Stimulated activated CD8-positive, alpha-beta memory T cell treated with anti-CD3 and anti-CD28 coated beads, Interleukin-7, amount 100 ng/mL, for 4 hours (primary cell): ENCODE measurements around the gene GADL1.

Experiments used
- DNase-seq, 2 donors: peaks; one replicate each; pipeline ENCODE4 v3.0.0-alpha.2; 2020; ENCODE audit warnings: low read depth in 2 of 2

Gene GADL1

GRCh38 chr3:30811151-30811795, 83.2 kb downstream of the GADL1 start:
- DNase-seq: no peak

GRCh38 chr3:30810625-30811024, 83.8 kb downstream of the GADL1 start:
- DNase-seq: no peak

- no peak for DNase-seq
Measured at GRCh38 chr3:30805695-30806094, 88.8 kb downstream of the GADL1 start.

DNA sequence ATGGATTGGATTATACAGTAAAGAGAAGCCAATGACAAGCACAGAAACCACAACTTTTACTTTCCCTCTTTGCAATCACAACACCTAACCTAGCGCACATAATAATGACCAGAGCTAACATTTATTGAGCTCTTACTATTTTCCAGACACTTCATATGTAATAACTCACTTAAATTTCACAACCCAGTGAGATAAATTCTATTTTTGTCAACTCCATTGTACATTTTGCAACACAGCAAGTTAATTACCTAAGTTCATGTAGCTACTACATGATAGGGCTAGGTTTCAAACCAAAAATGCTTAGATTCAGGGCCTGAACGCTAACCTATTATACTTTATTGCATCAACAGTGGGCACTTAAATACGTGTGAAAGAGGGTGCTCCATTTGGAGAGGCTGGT, 89.5 kb downstream of the GADL1 start:
- no peak for DNase-seq

- no peak for DNase-seq
Measured at GRCh38 chr3:30795176-30795575, 99.3 kb downstream of the GADL1 start.

DNA sequence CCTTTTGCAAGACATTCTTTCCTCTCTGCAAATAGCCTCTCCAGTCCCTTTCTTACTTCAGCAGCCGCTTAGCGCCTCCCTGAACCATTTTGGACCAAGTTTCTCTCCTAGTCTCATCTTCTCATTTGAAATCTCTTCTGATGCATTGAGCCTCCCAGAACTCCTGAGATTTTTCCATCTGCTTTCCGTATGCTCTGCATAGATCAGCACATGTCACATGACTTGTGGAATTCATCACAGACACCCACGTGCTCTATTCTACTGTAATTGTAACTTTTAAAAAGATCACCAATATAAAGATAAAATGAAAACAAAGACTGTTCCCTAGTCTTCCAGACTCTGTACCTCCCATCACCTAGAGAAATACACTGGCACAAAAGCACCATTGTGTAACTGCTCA, 100.7 kb downstream of the GADL1 start:
- DNase-seq: no peak

- DNase-seq: no peak
Measured at GRCh38 chr3:30790150-30790549, 104.3 kb downstream of the GADL1 start.

GRCh38 chr3:30786365-30786764, 108.1 kb downstream of the GADL1 start:
- no peak for DNase-seq

DNA sequence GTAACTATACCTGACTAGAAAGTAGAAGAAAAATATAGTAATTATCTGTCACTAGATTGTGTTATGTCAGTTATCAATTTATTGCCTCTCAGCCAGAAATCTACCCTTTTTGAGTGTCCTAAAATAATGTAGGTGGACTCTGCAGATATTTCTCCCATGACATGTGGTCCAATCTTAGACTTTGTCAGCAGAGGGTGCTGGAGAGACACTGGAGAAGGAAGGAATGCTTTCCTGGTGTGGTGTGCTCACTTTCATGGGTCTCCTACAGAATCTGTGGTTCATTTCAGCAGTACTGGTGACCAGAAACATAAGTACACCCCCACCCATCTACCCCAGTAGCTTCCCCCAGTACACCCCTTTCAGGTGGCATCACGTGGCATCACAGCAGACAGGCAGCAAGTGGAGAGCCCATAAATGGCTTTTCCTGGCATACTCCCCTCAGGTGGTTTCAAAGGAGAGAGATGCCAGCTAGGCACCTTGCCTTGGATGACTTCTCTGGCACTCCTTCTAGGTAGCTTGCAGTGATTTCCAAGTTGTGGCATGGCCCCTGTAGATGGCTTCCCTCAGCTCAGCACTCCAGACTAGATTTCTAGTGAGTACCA, 114.7 kb downstream of the GADL1 start:
- DNase-seq: no peak

DNA sequence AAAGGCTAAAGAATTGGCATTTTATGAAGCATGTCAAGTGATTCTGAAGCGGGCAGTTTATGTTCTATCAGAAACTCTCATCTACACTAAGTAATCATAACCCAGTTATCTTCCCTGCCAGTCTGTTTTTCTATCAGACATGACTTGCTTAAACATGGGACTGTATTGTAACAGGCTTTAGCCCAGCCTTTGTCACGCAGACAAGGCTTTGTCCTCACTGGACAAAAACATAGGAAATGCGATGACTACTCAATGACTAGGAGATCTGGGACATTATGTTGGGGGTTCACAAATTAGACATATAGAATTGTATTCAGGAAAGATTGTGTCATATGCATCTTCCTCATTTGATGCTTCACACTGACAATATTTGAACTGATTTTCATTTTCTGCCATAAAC, 115.5 kb downstream of the GADL1 start:
- no peak for DNase-seq

GRCh38 chr3:30777426-30778113, 116.9 kb downstream of the GADL1 start:
- DNase-seq: no peak

DNA sequence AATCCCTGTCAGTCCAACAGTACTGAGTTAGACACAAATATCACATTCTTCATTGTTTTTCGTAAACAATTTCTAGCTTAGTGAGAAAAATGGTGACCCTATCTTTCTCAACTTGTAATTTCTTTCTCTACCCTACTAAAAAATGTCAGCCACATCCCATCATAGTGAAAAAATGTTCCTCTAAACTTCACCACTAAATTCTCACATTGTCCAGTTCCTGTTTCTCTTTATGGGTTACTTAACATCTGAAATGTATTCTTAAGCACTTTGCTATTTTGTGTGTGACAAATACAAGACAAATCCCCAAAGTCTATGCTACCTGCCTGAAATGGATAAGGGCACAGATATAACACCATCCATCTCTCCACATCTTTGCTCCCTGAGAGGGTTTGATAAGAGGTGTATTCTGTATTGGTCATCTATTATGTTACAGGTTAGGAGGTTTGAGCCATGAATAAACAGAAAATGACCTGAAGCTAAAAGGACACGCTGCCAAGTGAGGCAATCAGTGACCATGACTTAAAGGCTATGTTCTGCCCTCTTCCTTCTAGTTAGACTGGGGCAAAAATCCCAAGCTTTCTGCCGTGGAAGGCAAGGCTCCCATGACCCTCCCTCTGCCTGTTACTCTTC, 118.2 kb downstream of the GADL1 start:
- no peak for DNase-seq

GRCh38 chr3:30775040-30775439, 119.4 kb downstream of the GADL1 start:
- no peak for DNase-seq

DNA sequence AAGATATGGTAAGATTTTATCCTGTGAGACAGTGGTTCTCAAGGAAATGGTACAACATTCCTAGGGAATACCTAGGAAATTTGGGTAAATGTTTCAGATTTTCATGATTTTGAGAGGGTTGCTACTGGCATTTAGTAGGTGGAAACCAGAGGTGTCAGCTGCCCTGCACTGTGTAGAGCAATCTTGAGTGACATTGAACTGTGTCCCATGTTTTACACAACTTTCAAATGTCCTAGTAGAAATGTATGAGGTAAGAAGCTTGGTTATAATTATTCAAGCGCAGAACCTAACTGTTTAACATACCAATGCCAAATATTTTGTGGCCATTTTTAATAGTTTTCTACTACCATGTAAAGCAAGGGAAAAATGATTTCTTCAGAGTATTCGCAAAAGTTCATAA, 120.4 kb downstream of the GADL1 start:
- DNase-seq: no peak

GRCh38 chr3:30770387-30770786, 124.1 kb downstream of the GADL1 start:
- DNase-seq: no peak

- DNase-seq: peak; percentile 50 to 55
Measured at GRCh38 chr3:30768703-30769550, 125.5 kb downstream of the GADL1 start.

DNA sequence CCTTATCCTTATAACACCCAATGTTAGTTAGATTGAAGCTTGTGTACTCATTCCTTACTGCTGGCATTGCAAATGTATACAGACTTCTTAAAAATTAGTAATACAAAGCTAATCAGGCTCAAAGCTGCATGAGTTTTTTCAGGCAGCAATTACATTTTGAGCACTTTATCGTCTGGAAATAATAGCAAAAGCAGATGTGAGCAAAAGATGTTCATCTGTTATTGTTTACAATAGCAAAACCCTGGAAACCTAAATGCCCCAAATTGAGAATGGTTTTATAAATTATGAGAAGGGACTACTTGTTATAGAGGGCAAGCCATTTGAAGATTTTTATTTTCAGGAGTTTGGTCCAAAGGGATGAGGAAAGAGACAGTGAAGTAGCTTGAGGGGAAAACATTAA, 126.4 kb downstream of the GADL1 start:
- no peak for DNase-seq

GRCh38 chr3:30766522-30766921, 127.9 kb downstream of the GADL1 start:
- no peak for DNase-seq

- DNase-seq: no peak
Measured at GRCh38 chr3:30764891-30765290, 129.6 kb downstream of the GADL1 start.

DNA sequence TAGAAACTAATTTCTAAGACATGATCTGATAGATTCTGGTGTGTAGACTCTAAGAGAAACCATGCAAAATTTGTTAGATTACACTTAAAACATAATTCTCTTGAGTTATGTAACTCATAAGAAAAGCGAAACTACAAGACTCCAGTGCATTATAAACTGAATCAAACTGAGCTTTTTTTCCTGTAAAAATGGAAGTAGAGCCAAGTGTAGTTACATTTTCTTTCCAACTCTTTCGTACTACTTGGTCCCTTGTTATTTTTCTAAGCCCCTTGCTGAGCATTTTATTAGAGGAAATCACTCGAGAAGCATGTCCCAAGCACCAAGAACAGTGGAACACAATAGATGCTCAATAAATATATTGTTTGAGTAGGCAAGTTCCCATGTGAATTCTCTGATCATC, 130.2 kb downstream of the GADL1 start:
- DNase-seq: no peak

DNA sequence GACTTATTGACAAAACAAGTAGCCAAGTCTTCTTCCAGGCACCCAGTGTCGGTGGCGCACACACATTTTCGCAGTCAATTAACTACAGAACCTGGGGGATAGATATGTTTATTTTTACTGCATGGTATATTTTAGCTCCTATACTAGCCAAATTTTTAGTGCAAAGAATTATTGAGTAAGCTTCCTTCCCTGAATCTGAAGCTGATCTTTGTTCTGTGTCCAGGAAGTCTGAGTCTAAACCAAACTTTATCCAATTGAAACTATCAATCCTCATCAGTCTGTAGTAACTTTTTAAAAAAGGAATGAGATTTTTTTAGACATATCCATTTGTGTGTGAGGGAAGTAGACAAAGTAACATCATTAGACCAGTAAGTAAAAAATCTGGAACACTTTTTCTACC, 133.1 kb downstream of the GADL1 start:
- DNase-seq: no peak

GRCh38 chr3:30760737-30761136, 133.7 kb downstream of the GADL1 start:
- DNase-seq: no peak
